Transverse colon (tissue), 4 donors: Measurements from ENCODE around the gene MOV10L1.

Experiments
- CTCF ChIP-seq, 5 experiments: fragments of 200-600 bp in 3 of 5; fragments of 450-650 bp in 2 of 5; sonication (generic) in 3 of 5; IDR thresholded peaks; 1 replicate in 2 of 5; 2 replicates in 3 of 5; pipeline ENCODE4 v1.5.1; 2016 to 2017; ENCODE audit warnings: antibody characterized with exemption in 5 of 5, inconsistent platforms in 3 of 5, mild to moderate bottlenecking in 2 of 5, moderate library complexity in 1 of 5
- POLR2A ChIP-seq: fragments of 450-650 bp; IDR thresholded peaks from one replicate; pipeline ENCODE4 v1.6.1; 2016; ENCODE audit warnings: antibody characterized with exemption, mild to moderate bottlenecking, moderate library complexity
- POLR2AphosphoS5 ChIP-seq, 3 donors: sonication (generic); formaldehyde crosslinking; IDR thresholded peaks; one replicate each; pipeline ENCODE4 v1.6.1; 2016; ENCODE audit warnings: antibody characterized with exemption in 3 of 3

DNA sequence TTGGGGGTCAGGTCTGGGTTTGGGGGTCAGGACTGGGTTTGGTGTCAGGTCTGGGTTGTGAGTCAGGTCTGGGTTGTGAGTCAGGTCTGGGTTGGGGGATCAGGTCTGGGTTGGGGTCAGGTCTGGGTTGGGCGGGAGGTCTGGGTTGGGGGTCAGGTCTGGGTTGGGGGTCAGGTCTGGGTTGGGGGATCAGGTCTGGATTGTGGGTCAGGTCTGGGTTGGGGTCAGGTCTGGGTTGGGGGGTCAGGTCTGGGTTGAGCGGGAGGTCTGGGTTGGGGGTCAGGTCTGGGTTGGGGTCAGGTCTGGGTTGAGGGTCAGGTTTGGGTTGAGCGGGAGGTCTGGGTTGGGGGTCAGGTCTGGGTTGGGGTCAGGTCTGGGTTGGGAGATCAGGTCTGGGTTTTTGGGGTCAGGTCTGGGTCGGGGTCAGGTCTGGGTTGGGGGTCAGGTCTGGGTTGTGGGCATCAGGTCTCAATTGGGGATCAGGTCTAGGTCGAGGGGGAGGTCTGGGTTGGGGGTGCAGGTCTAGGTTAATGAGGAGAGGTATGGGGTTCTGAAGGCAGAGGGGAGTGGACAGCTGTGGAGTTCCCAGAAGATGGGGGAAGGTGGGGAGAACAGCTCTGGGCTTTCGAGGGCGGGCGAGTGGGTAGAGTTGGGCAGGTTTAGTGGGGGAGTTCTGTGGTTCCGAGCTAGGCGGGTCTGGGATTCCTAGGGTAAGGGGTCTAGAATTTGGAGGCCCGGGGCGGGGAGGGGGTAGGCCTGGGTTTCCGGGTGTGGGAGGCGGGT lies 32.3 kb upstream of the MOV10L1 start:
- TF ChIP-seq POLR2A (no peak), CTCF (IDR thresholded peaks at IDR 0.05) (no peak), POLR2AphosphoS5 (IDR thresholded peaks at IDR 0.05) (no peak)
